HAP-1 (cell line): Measurements from ENCODE around the gene TMEM269.
"Not testable (repeated sequence)": the region's sequence is repeated elsewhere in the genome, so short reads cannot be mapped to it uniquely, and the experiment has no call there.

Experiments
- DNase-seq, 2 experiments: peaks; one replicate each; pipeline ENCODE4 v3.0.0-alpha.2; 2016 to 2020; ENCODE audit warnings: low spot score in 2 of 2
- H3K27me3 ChIP-seq: fragments of 250-450 bp; sonication (Bioruptor Pico); 2 replicates; pipeline ENCODE4 v1.5.1; 2020; ENCODE audit warnings: low read depth, mild to moderate bottlenecking, moderate library complexity
- H3K36me3 ChIP-seq: fragments of 250-450 bp; sonication (Bioruptor Pico); replicated peaks from 2 replicates; pipeline ENCODE4 v1.5.1; 2020; ENCODE audit warnings: mild to moderate bottlenecking
- H3K4me1 ChIP-seq: fragments of 250-450 bp; sonication (Bioruptor Pico); 2 replicates; pipeline ENCODE4 v1.5.1; 2020; ENCODE audit warnings: mild to moderate bottlenecking
- H3K4me3 ChIP-seq: fragments of 250-450 bp; sonication (Bioruptor Pico); 2 replicates; pipeline ENCODE4 v1.5.1; 2020; ENCODE audit warnings: mild to moderate bottlenecking, moderate library complexity
- H3K9me3 ChIP-seq: fragments of 250-450 bp; sonication (Bioruptor Pico); 2 replicates; pipeline ENCODE4 v1.5.1; 2020; ENCODE audit warnings: mild to moderate bottlenecking, moderate library complexity
- in situ Hi-C: fragments of 300-500 bp; cut with MboI; formaldehyde crosslinking; loops from 3 replicates; pipeline ENCODE4 v1.14.3; 2020; ENCODE audit warnings: low sequenced_read_pairs, inconsistent platforms, mixed read lengths

Gene TMEM269

DNA sequence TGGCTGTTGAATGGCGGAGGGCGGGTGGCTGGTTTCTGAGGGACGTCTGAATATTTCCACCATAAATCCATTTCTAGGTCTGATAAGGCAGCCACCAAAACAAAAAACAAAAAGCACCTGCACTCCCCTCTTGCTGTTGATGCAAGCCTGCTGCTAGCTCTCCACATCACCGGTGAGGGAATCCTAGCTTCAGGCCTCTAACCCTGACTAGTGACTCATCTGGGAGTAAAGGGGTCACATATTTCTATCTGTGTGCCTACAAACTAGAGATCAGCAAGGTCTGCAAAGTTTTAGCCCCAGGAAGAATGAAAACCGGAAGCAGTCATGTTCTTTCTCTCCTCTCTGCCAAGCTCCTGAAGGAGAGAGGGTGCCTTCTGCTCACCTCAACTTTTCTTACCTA, 21.8 kb downstream of the TMEM269 start:
- no peaks in the 10 kb centered on the region for H3K27me3 ChIP-seq
- H3K4me1 ChIP-seq = no peaks in the 10 kb centered on the region
- DNase-seq = no peak
- no peak overlapping the region for H3K4me3 ChIP-seq
- no peaks in the 10 kb centered on the region for H3K36me3 ChIP-seq
- in situ Hi-C loops = no loop called here
- H3K9me3 ChIP-seq = 0 out of 2 replicates have a peak, but pooled peaks cover 2% of the 10 kb centered on the region

DNA sequence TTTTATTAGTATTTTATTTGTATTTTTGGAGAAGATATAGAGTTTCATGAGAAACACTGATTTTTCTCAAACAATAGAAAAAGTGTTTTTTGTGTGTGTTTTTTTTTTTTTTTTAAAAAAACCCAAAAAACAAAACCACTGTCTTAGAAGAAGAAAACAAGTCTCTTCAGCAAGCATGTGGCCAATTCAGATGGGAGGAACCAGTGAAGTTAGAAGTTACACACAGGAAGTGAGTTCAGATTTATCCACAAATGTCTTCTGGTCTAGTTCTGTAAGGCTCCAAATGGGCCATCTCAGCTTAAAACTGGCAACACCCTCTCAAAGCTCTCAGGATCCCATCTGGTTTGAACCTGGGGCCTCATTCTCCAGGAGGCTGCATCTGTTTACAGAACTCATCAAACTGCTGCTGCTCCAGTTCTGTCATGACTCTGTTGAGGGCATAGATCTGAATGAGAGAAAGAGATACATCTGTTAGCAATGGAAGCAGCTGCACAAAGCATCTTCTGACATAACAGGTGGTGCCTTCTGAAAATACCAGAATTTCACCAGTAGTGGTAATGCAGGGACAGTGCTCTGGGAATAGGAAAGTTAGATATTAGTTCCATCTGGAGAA, 22.4 kb downstream of the TMEM269 start:
- H3K4me3 ChIP-seq = no peak overlapping the region
- DNase-seq = no peak
- in situ Hi-C loops = no loop called here
- no peaks in the 10 kb centered on the region for H3K27me3 ChIP-seq
- no peaks in the 10 kb centered on the region for H3K4me1 ChIP-seq
- H3K9me3 ChIP-seq = 0 out of 2 replicates have a peak, but pooled peaks cover 2% of the 10 kb centered on the region
- no peaks in the 10 kb centered on the region for H3K36me3 ChIP-seq

DNA sequence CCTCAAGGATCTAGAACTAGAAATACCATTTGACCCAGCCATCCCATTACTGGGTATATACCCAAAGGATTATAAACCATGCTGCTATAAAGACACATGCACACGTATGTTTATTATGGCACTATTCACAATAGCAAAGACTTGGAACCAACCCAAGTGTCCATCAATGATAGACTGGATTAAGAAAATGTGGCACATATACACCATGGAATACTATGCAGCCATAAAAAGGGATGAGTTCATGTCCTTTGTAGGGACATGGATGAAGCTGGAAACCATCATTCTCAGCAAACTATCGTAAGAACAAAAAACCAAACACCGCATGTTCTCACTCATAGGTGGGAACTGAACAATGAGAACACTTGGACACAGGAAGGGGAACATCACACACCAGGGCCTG, 30.0 kb downstream of the TMEM269 start:
- H3K9me3 ChIP-seq, H3K36me3 ChIP-seq, in situ Hi-C loops, H3K27me3 ChIP-seq, DNase-seq, H3K4me1 ChIP-seq, H3K4me3 ChIP-seq: not testable (repeated sequence)

DNA sequence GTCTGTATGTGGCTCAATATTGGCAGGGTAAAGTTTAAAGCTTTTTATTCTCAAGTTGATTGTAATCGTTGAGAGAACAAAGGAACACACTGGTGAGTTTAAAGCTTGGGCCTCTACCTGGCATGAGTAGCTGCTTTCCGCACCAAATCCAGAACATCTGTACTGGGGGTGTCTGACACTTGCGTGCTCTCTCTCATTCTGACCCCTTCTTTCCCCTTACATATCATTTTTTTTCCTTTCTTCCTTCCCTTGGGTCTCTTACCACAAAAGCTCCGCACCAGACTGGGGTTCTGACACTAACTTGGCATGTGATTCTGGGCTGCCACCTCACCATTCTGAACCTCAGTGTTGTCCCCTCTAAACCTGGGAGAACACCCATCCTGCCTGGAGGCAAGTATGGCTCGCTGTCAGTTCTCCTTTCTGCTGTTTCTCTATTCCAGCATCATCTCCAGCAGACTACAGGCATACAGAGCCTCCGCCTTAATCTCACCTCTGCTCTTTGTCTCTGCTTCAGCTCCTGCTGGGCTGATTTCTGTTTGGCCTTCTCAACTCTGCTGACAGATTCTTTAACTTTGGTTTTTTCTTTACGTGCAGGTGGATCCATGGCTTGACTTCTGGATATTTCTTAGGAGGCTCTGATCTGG, 31.3 kb downstream of the TMEM269 start:
- Histone ChIP-seq H3K36me3 (no peaks in the 10 kb centered on the region), H3K9me3 (no peaks in the 10 kb centered on the region), H3K27me3 (no peaks in the 10 kb centered on the region), H3K4me1 (peaks cover 9% of the 10 kb centered on the region), H3K4me3 (peak overlapping the region; percentile 65)
- in situ Hi-C loops = no loop called here
- DNase-seq = peak in 1 of 2 experiments; percentile 10

DNA sequence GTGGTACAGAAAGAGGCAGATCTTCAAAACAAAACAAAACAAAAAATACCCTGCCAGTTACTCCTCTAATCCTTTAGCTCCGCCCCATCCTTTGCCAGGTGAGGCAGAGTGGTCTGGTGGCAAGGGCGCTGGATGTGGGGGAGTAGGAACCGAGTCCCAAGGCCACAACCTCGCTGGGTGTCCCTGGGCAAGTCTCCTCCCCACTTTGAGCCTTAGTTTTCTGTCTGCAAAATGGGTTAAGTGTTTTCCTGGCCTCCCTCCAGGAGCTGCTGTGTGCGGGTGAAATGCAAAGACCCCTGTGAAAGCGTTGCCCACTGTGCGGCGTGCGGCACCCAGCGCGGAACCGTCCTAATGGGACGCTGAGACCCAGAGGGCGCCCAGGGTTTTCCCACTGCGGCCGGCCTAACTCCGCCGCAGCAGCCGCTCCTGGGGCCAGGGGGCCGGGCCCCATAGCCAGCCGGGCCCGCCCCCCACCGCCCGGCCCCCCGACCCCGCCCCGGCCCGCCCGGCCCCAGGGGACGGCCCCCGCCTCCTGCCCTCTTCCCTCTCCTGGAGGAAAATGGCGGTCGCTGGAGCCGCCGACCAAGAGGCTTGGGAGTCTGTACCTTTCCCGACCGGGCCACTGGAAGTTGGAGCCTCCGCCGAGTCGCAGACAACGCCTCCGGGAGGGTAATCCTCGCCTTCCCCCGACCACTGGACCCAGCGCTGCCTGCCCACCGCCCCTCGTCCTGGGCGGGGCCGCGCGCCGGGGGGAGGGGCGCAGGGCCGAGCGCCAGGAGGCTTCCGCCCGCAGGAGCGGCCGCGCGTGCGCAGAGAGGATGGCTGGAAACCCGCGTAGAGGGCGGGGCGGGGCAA, 32.0 kb downstream of the TMEM269 start, which contains the start of the genes ERMAP and SVBP:
Gene ERMAP (plus strand): TSS at position 538 of the 855 bp plus-strand sequence. CDS start 13,327 bp downstream, outside the sequence.
Gene SVBP (minus strand): TSS at position 813 of the 855 bp plus-strand sequence. CDS start 853 bp downstream, outside the sequence.
- DNase-seq = peak; percentile 78 to 94
- peak within 1 kb of the TSS; percentile 65 for H3K4me3 ChIP-seq
- in situ Hi-C loops = no loop called here
- H3K36me3 ChIP-seq = no peaks in the 10 kb centered on the region
- H3K9me3 ChIP-seq = no peaks in the 10 kb centered on the region
- no peaks in the 10 kb centered on the region for H3K27me3 ChIP-seq
- peaks cover 9% of the 10 kb centered on the region for H3K4me1 ChIP-seq

DNA sequence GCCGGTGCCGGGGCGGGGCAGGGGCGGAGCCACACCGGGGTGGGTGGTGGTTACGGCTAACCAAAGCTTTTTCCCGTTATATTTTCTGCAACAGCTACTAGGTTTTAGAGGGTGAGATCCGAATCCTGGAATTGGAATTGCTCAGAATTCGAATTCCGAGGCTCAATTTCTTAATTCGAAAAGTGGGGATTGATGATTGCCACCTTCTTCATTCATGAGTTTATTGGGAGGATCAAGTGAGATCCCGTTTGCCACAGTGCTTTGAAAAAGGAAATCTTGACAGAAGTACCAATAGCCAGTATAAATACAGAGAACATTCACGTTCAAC, 32.6 kb downstream of the TMEM269 start:
- Histone ChIP-seq H3K4me3 (peak overlapping the region; percentile 65), H3K27me3 (no peaks in the 10 kb centered on the region), H3K4me1 (peaks cover 9% of the 10 kb centered on the region), H3K9me3 (no peaks in the 10 kb centered on the region), H3K36me3 (no peaks in the 10 kb centered on the region)
- in situ Hi-C loops = no loop called here
- no peak for DNase-seq

DNA sequence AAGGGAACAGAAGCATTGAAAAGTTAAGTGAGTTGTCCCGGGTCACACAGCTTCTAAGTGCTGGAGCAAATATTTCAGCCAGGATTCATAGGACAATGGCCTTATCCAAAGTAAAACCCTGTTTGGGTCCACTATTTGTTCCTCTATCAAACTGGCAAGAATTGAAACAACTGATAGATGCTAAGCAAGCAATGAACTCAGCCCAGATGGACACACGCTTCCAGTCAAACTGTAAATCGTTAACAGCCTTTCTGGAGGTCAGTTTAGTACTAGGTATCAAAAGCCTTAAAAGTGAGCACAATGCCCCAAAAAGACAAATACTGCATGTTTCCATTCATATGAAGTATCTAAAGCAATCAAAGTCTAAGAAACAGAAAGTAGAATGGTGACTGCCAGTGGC, 33.2 kb downstream of the TMEM269 start:
- H3K36me3 ChIP-seq = no peaks in the 10 kb centered on the region
- H3K4me3 ChIP-seq = no peak overlapping the region
- no peaks in the 10 kb centered on the region for H3K9me3 ChIP-seq
- H3K4me1 ChIP-seq = peaks cover 15% of the 10 kb centered on the region
- in situ Hi-C loops = no loop called here
- no peak for DNase-seq
- H3K27me3 ChIP-seq = no peaks in the 10 kb centered on the region

DNA sequence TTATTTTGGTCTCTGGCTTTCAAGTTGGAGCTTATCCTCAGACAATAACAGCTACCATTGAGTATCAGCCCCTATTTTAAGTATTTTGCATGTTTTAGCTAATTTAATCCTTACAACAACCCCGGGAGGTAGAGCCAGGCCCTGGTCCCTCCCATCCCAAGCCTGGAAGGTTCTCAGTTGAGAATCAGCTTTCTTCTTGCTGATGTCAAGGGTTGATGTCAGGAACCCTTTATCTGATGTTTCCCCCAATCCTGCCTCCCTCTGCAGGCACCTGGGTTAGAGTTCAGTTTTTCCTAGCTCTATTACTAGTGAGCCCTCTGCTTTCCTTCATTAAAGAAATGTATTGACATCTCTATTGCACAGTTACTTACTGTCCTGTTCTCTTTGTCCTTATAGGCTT, 36.0 kb downstream of the TMEM269 start:
- no peaks in the 10 kb centered on the region for H3K9me3 ChIP-seq
- no peak overlapping the region for H3K4me3 ChIP-seq
- no peak for DNase-seq
- no peaks in the 10 kb centered on the region for H3K27me3 ChIP-seq
- no peaks in the 10 kb centered on the region for H3K36me3 ChIP-seq
- in situ Hi-C loops = no loop called here
- peaks cover 22% of the 10 kb centered on the region for H3K4me1 ChIP-seq

DNA sequence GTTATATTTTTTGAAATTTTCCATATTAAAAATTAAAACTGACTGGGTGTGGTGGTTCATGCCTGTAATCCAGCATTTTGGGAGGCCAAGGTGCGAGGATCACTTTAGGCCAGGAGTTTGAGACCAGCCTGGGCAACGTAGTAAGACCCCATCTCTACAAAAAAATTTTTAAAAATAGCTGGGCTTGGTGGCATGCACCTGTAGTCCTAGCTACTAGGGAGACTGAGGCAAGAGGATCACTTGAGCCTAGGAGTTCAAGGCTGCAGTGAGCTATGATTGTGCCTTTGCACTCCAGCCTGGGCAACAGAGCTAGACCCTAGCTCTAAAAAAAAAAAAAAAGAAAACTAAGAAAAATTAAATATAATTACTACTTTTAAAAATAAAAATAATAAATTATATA, 36.9 kb downstream of the TMEM269 start:
- peaks cover 15% of the 10 kb centered on the region for H3K4me1 ChIP-seq
- in situ Hi-C loops = no loop called here
- H3K27me3 ChIP-seq = no peaks in the 10 kb centered on the region
- DNase-seq = no peak
- no peak overlapping the region for H3K4me3 ChIP-seq
- no peaks in the 10 kb centered on the region for H3K36me3 ChIP-seq
- H3K9me3 ChIP-seq = no peaks in the 10 kb centered on the region

DNA sequence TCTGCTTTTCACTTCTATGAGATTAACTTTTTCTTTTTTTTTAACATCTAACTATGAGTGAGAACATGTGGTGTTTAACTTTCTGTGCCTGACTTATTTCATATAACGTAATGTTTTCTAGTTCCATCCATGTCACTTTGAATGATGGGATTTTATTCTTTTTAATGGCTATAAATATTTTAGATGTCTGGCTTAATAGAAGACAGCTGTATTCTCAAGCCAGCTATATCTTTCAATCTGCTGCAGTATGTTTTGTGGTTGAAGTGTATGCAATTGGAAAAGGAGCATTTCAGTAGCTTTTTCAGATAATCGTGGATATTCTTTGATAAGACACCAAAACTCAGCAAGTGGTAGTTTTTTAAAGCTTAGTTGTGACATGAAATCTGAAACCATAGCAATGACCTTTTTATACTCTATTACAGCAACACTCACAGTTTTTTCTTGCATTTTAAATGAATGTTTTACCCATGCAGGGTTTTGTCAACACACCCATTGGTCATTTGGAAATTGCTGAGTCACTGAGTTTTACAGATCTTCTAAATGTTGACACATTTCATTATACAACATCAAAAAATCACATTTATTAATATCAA, 38.1 kb downstream of the TMEM269 start:
- Histone ChIP-seq H3K36me3 (no peaks in the 10 kb centered on the region), H3K9me3 (no peaks in the 10 kb centered on the region), H3K27me3 (no peaks in the 10 kb centered on the region), H3K4me3 (no peak overlapping the region), H3K4me1 (peaks cover 12% of the 10 kb centered on the region)
- in situ Hi-C loops = no loop called here
- DNase-seq = no peak

DNA sequence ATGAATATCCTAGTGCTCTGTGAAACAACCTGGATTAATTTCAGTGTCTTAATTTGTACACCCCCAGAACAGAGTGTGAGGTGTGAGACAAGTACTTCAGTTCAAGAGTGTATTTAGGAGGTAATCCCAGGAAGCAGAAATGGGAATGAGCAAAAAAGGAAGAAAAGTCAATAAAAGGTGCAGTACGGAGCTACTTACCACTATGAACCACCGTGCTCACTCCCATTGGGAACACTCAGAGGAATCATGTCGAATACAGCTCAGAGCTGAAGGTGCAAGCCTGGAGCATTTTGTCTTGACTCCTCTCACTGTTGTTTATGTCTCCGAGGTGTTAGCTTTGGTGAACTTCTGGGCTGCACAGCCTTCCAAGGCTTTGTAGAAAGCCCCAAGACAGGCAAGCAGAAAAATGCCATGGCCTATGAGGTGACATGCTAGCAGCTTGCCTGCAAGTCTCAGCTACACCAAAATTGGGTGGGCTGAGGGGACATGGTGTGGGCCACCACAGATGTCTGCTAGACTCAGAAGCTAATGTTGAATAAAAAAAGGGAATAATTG, 39.8 kb downstream of the TMEM269 start:
- in situ Hi-C loops = no loop called here
- Histone ChIP-seq H3K9me3 (no peaks in the 10 kb centered on the region), H3K4me1 (peaks cover 12% of the 10 kb centered on the region), H3K4me3 (no peak overlapping the region), H3K36me3 (no peaks in the 10 kb centered on the region), H3K27me3 (no peaks in the 10 kb centered on the region)
- DNase-seq = no peak

DNA sequence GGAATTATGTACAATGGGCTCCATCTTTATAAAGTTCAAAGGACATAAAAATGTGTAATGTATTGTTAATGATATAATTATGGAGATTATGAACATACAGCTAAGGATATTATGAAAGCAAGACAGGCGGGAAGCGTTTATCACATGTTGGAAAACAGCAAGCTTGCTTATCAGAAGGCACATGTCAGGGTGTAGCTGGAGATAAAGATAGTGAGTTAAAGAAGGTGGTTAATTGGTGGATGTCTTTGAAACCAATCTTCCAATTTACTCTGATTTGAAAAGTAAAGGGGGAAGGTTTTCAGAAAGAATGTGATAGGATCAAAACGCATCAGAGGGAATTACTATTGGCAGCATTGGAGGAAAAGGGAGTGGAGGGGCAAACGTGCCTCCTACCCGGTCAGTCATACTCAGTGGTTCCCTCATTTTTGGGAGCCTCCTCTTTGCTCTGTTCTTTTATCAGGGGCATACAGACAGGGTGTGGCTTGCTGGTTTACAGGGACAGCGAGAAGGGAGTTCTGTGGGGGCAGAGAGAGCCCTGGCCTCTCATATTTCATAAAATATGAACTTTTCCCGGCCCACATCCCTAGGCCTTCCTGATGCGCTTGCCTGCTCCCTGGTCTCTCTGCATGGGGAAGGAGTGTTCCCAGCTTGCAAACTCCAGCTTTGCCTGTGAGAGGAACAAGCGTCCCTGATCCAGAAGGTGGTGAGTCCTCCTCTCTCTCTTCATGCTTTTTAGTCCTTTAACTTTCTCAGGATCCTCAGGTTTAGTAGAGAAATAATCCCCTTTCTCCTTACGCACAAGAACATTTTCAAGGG, 40.5 kb downstream of the TMEM269 start:
- H3K9me3 ChIP-seq = no peaks in the 10 kb centered on the region
- in situ Hi-C loops = no loop called here
- no peaks in the 10 kb centered on the region for H3K27me3 ChIP-seq
- H3K4me3 ChIP-seq = no peak overlapping the region
- H3K4me1 ChIP-seq = peaks cover 12% of the 10 kb centered on the region
- no peaks in the 10 kb centered on the region for H3K36me3 ChIP-seq
- no peak for DNase-seq

DNA sequence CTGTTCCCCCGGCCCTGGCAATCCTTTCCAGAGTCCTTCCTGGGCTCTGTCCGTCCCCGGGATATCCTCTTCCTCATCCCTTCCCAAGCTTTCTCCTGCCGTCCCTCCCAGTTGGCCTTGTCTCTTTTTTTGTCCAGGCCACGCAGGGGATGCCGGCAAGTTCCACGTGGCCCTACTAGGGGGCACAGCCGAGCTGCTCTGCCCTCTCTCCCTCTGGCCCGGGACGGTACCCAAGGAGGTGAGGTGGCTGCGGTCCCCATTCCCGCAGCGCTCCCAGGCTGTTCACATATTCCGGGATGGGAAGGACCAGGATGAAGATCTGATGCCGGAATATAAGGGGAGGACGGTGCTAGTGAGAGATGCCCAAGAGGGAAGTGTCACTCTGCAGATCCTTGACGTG, 45.8 kb downstream of the TMEM269 start:
- no peak for DNase-seq
- H3K27me3 ChIP-seq = no peaks in the 10 kb centered on the region
- in situ Hi-C loops = no loop called here

More for the DNA sequence above, 45.8 kb downstream of the TMEM269 start:
- H3K4me3 ChIP-seq = no peak overlapping the region
- no peaks in the 10 kb centered on the region for H3K9me3 ChIP-seq
- no peaks in the 10 kb centered on the region for H3K36me3 ChIP-seq
- no peaks in the 10 kb centered on the region for H3K4me1 ChIP-seq
